Measurements from ENCODE around the gene SLC47A2. TPM values are rescaled to one million over a fixed set of nuclear protein-coding genes. Genes with fewer than 3 reads are reported as not detected.

The SLC47A2 gene
- total RNA-seq, 2 experiments from 2014 or later: not detected

GRCh38 chr17:19720631-19721426 lies 4.4 kb upstream of the SLC47A2 start:
- no peaks in the 10 kb centered on the region for H3K4me1 ChIP-seq (ENCODE audit: insufficient read depth, low read length, poor library complexity, severe bottlenecking)
- ChIA-PET CTCF (ENCODE audit: unreplicated experiment) (no interaction called here), POLR2A (interaction anchor here (0.6 kb wide), 1 partner anchor 217 kb away, joined by 3 read pairs; no protein-coding TSS in a partner anchor)
- DNase-seq (ENCODE audit: low spot score): no peak
- no peak overlapping the region for H3K4me3 ChIP-seq (ENCODE audit: low read depth, low read length, poor library complexity, severe bottlenecking)
- no peaks in the 10 kb centered on the region for H4K20me1 ChIP-seq (ENCODE audit: insufficient read depth, low read length)
- TF ChIP-seq CTCF (conservative IDR thresholded peaks at IDR 0.05; ENCODE audit: low read length) (no peak), EZH2phosphoT487 (IDR thresholded peaks at IDR 0.05; ENCODE audit: borderline replicate concordance, low read depth, low read length) (no peak)
- H3K36me3 ChIP-seq (ENCODE audit: insufficient read depth, low read length): no peaks in the 10 kb centered on the region
- H3K4me2 ChIP-seq (ENCODE audit: low read length): no peak overlapping the region
- intact Hi-C loops (cut with micrococcal nuclease; ENCODE audit: unreplicated experiment): no loop called here
- H2AFZ ChIP-seq (ENCODE audit: low read length): no peak overlapping the region
- no peaks in the 10 kb centered on the region for H3K9me2 ChIP-seq (ENCODE audit: insufficient read depth, low read length)
- no peaks in the 10 kb centered on the region for H3K9me3 ChIP-seq (ENCODE audit: low read length)
- H3K27ac ChIP-seq (ENCODE audit: low read depth, low read length, poor library complexity, severe bottlenecking): no peak overlapping the region
- BruUV-seq (replicated peaks): no TSS peak
- H3K79me2 ChIP-seq (ENCODE audit: insufficient read depth, low read depth, low read length): no peaks in the 10 kb centered on the region

GRCh38 chr17:19720210-19720475 lies 3.8 kb upstream of the SLC47A2 start:
- H3K79me2 ChIP-seq (ENCODE audit: insufficient read depth, low read depth, low read length): no peaks in the 10 kb centered on the region
- intact Hi-C loops (cut with micrococcal nuclease; ENCODE audit: unreplicated experiment): no loop called here
- ChIA-PET CTCF (ENCODE audit: unreplicated experiment) (no interaction called here), POLR2A (no interaction called here)
- H3K4me2 ChIP-seq (ENCODE audit: low read length): no peak overlapping the region
- H3K4me3 ChIP-seq (ENCODE audit: low read depth, low read length, poor library complexity, severe bottlenecking): no peak overlapping the region
- no TSS peak for BruUV-seq (replicated peaks)
- H3K27ac ChIP-seq (ENCODE audit: low read depth, low read length, poor library complexity, severe bottlenecking): no peak overlapping the region
- no peaks in the 10 kb centered on the region for H3K4me1 ChIP-seq (ENCODE audit: insufficient read depth, low read length, poor library complexity, severe bottlenecking)
- no peaks in the 10 kb centered on the region for H3K9me2 ChIP-seq (ENCODE audit: insufficient read depth, low read length)
- H3K36me3 ChIP-seq (ENCODE audit: insufficient read depth, low read length): no peaks in the 10 kb centered on the region
- TF ChIP-seq EZH2phosphoT487 (IDR thresholded peaks at IDR 0.05; ENCODE audit: borderline replicate concordance, low read depth, low read length) (no peak), CTCF (conservative IDR thresholded peaks at IDR 0.05; ENCODE audit: low read length) (no peak)
- DNase-seq (ENCODE audit: low spot score): no peak
- no peaks in the 10 kb centered on the region for H4K20me1 ChIP-seq (ENCODE audit: insufficient read depth, low read length)
- H2AFZ ChIP-seq (ENCODE audit: low read length): no peak overlapping the region
- H3K9me3 ChIP-seq (ENCODE audit: low read length): no peaks in the 10 kb centered on the region

- Histone ChIP-seq H3K4me3 (ENCODE audit: low read depth, low read length, poor library complexity, severe bottlenecking) (no peak overlapping the region), H3K36me3 (ENCODE audit: insufficient read depth, low read length) (no peaks in the 10 kb centered on the region), H3K27ac (ENCODE audit: low read depth, low read length, poor library complexity, severe bottlenecking) (no peak overlapping the region), H3K9me2 (ENCODE audit: insufficient read depth, low read length) (no peaks in the 10 kb centered on the region), H3K79me2 (ENCODE audit: insufficient read depth, low read depth, low read length) (no peaks in the 10 kb centered on the region), H2AFZ (ENCODE audit: low read length) (no peak overlapping the region), H3K9me3 (ENCODE audit: low read length) (no peaks in the 10 kb centered on the region), H4K20me1 (ENCODE audit: insufficient read depth, low read length) (no peaks in the 10 kb centered on the region), H3K4me2 (ENCODE audit: low read length) (no peak overlapping the region), H3K4me1 (ENCODE audit: insufficient read depth, low read length, poor library complexity, severe bottlenecking) (no peaks in the 10 kb centered on the region)
- intact Hi-C loops (cut with micrococcal nuclease; ENCODE audit: unreplicated experiment): no loop called here
- no peak for DNase-seq (ENCODE audit: low spot score)
- ChIA-PET CTCF (ENCODE audit: unreplicated experiment) (no interaction called here), POLR2A (no interaction called here)
- BruUV-seq (replicated peaks): no TSS peak
- TF ChIP-seq CTCF (conservative IDR thresholded peaks at IDR 0.05; ENCODE audit: low read length) (no peak), EZH2phosphoT487 (IDR thresholded peaks at IDR 0.05; ENCODE audit: borderline replicate concordance, low read depth, low read length) (no peak)
These were observed 3.2 kb upstream of the SLC47A2 start for GRCh38 chr17:19719355-19720209.

All from OCI-LY7 (cell line).